ACC112 (cell line): ENCODE data around the gene ARHGAP10.

Source experiments
- H2AFZ ChIP-seq: fragments of 200-600 bp; sonication (generic); one replicate; pipeline ENCODE4 v1.6.0; 2017; ENCODE audit warnings: antibody characterized with exemption, low read length; ENCODE audit not compliant: unreplicated experiment
- H3K27ac ChIP-seq: fragments of 200-600 bp; sonication (generic); 2 replicates; pipeline ENCODE4 v1.5.1; 2014; ENCODE audit warnings: low read depth, mild to moderate bottlenecking, antibody characterized with exemption, low read length, moderate library complexity
- H3K27me3 ChIP-seq: fragments of 200-600 bp; sonication (generic); 2 replicates; pipeline ENCODE4 v1.6.1; 2014; ENCODE audit warnings: mild to moderate bottlenecking, antibody characterized with exemption, low read length, moderate library complexity, mixed read lengths; ENCODE audit not compliant: insufficient read depth
- H3K36me3 ChIP-seq: fragments of 200-600 bp; sonication (generic); 2 replicates; pipeline ENCODE4 v1.6.1; 2016; ENCODE audit warnings: mild to moderate bottlenecking, antibody characterized with exemption, low read length, moderate library complexity, mixed read lengths; ENCODE audit not compliant: insufficient read depth
- H3K4me1 ChIP-seq: fragments of 200-600 bp; sonication (generic); one replicate; pipeline ENCODE4 v1.6.1; 2016; ENCODE audit warnings: low read length, mixed read lengths; ENCODE audit not compliant: insufficient read depth, unreplicated experiment, control insufficient read depth
- H3K4me3 ChIP-seq: fragments of 200-600 bp; sonication (generic); 2 replicates; pipeline ENCODE4 v1.5.1; 2014; ENCODE audit warnings: mild to moderate bottlenecking, low read depth, low read length
- H3K79me2 ChIP-seq: fragments of 200-600 bp; sonication (generic); one replicate; pipeline ENCODE4 v1.6.0; 2016; ENCODE audit warnings: low read length; ENCODE audit not compliant: control insufficient read depth, unreplicated experiment, insufficient read depth

Gene ARHGAP10

DNA sequence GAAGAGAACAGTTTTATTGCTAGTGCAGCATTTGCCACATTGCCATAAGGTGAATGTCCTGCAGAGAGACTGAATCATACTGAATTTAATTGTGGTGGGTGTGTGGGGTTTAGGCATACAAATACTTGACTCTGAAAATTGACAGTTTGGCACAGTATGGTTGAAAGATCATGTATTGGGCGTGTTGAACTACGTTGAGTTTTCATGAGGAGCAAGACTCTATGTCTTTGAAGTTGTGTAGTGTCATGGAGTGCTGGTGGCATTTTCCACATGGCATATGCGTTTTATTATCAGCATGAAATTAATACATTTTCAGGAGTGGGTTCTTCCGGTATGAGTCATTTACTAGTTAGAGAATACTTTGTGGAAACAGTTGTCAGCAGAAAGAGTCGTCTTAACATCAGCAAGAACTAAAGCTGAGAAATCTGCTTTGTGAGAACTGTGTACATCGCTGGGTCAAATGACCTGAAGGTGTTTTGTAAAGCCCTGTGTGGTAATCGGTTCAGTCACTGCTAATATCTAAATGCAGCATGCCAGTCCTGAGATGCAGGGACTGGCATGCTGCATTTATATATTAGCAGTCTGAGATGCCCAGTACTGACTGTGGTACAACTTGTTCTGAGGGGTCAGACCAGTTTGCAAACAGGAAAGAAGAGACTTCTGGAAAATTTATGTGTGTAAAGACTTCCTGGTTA, 50.3 kb downstream of the ARHGAP10 start:
- Histone ChIP-seq H2AFZ (no peak overlapping the region), H3K4me1 (peaks cover 33% of the 10 kb centered on the region), H3K27me3 (no peaks in the 10 kb centered on the region), H3K4me3 (no peak overlapping the region), H3K79me2 (peaks cover 42% of the 10 kb centered on the region), H3K27ac (peak overlapping the region; percentile 22), H3K36me3 (no peaks in the 10 kb centered on the region)

- Histone ChIP-seq H2AFZ (no peak overlapping the region), H3K27me3 (no peaks in the 10 kb centered on the region), H3K36me3 (no peaks in the 10 kb centered on the region), H3K27ac (no peak overlapping the region), H3K4me3 (no peak overlapping the region), H3K79me2 (peaks cover 42% of the 10 kb centered on the region), H3K4me1 (peaks cover 30% of the 10 kb centered on the region)
Measured at GRCh38 chr4:147785129-147785528, 53.2 kb downstream of the ARHGAP10 start.

DNA sequence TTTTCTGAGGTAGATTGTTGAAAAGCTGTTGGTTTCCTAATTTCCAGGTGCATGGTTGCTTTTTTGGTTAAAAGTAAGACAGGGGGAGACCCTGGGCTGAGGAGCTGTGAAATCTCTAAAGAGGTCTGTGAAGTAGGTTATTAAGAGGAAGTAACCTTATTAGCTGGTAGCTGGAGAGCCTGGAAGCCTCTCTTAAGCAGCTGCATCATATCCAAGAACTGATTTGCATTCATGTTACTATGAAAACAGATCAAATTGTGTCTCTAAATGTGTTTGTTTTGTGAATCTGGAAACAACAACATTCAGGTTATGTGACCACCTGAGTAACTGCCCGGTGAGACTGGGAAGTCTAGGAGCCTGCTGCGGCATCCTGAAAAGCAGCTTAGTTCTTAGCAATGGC, 54.1 kb downstream of the ARHGAP10 start:
- Histone ChIP-seq H2AFZ (no peak overlapping the region), H3K79me2 (peaks cover 44% of the 10 kb centered on the region), H3K27me3 (no peaks in the 10 kb centered on the region), H3K4me1 (peaks cover 28% of the 10 kb centered on the region), H3K27ac (no peak overlapping the region), H3K4me3 (no peak overlapping the region), H3K36me3 (no peaks in the 10 kb centered on the region)

GRCh38 chr4:147786531-147786930, 54.6 kb downstream of the ARHGAP10 start:
- H3K79me2 ChIP-seq = peaks cover 44% of the 10 kb centered on the region

GRCh38 chr4:147787204-147787603, 55.3 kb downstream of the ARHGAP10 start:
- Histone ChIP-seq H3K4me1 (peaks cover 23% of the 10 kb centered on the region), H3K36me3 (no peaks in the 10 kb centered on the region), H3K27ac (no peak overlapping the region), H2AFZ (no peak overlapping the region), H3K27me3 (no peaks in the 10 kb centered on the region), H3K79me2 (peaks cover 46% of the 10 kb centered on the region), H3K4me3 (no peak overlapping the region)

More at GRCh38 chr4:147786531-147786930, 54.6 kb downstream of the ARHGAP10 start:
- H2AFZ ChIP-seq = no peak overlapping the region
- H3K4me3 ChIP-seq = no peak overlapping the region
- H3K27ac ChIP-seq = no peak overlapping the region
- H3K4me1 ChIP-seq = peaks cover 28% of the 10 kb centered on the region
- H3K27me3 ChIP-seq = no peaks in the 10 kb centered on the region
- H3K36me3 ChIP-seq = no peaks in the 10 kb centered on the region

DNA sequence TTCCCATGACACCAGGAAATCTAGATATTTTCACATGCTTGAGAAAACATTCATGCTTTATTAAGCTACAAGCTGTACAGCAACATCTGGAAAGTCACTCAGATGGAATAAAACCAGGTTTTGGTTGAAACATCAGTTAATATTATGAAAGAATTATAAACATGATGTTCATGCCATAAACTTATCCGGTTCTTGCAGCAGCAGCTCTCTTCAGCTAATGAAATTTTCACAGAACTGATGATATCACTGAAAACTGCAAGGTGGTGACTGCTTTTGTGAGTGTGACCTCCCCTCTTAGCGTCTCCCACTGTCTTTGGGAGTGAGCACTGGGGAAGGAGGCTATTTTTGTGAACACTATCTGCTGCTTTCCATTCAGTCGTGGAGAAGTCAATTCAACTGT, 56.9 kb downstream of the ARHGAP10 start:
- Histone ChIP-seq H3K27ac (no peak overlapping the region), H3K4me1 (peaks cover 24% of the 10 kb centered on the region), H3K79me2 (peaks cover 54% of the 10 kb centered on the region), H3K27me3 (no peaks in the 10 kb centered on the region), H3K36me3 (no peaks in the 10 kb centered on the region), H2AFZ (no peak overlapping the region), H3K4me3 (no peak overlapping the region)

DNA sequence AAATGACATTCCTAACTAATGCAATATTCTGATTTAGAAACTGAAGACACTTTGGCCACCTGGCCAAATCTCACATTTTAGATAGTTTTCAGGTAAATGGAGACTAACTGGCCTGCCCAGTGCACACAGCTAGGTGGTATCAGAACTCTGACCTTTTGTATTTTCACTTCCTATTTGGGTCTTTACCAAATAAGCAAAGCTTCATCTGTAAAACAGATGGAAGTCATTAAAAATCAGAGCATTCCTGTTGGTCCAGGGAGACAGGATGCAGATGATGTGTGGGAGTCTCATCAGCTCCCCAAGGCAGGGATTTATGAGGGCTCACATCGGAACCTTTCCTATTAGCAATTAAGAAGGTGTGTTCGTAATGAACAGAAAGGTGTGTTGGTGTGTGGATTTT, 57.7 kb downstream of the ARHGAP10 start:
- Histone ChIP-seq H3K27ac (no peak overlapping the region), H3K79me2 (peaks cover 56% of the 10 kb centered on the region)

GRCh38 chr4:147790412-147790811, 58.5 kb downstream of the ARHGAP10 start:
- Histone ChIP-seq H2AFZ (no peak overlapping the region), H3K79me2 (peaks cover 61% of the 10 kb centered on the region), H3K36me3 (no peaks in the 10 kb centered on the region), H3K27ac (no peak overlapping the region), H3K27me3 (no peaks in the 10 kb centered on the region), H3K4me3 (no peak overlapping the region), H3K4me1 (peaks cover 25% of the 10 kb centered on the region)

More for the DNA sequence above, 57.7 kb downstream of the ARHGAP10 start:
- no peak overlapping the region for H2AFZ ChIP-seq
- peaks cover 28% of the 10 kb centered on the region for H3K4me1 ChIP-seq
- no peak overlapping the region for H3K4me3 ChIP-seq
- H3K27me3 ChIP-seq = no peaks in the 10 kb centered on the region
- no peaks in the 10 kb centered on the region for H3K36me3 ChIP-seq

DNA sequence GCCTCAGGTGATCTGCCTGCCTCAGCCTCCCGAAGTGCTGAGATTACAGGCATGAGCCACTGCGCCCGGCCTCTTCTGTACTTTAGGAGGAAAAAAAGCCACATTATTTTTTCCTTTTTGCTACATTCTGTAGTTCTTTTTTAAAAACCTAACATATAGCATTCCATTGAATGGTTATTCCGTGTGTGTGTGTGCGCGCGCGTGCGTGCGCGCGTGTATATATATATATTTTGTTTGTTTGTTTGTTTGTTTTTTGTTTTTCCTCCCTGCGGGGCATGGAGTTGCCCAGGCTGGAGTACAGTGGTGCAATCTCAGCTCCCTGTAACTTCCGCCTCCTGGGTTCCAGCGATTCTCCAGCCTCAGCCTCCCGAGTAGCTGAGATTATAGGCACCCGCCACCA, 59.5 kb downstream of the ARHGAP10 start:
- Histone ChIP-seq H2AFZ (no peak overlapping the region), H3K36me3 (no peaks in the 10 kb centered on the region), H3K4me1 (peaks cover 25% of the 10 kb centered on the region), H3K4me3 (no peak overlapping the region), H3K27me3 (no peaks in the 10 kb centered on the region), H3K79me2 (peaks cover 56% of the 10 kb centered on the region), H3K27ac (no peak overlapping the region)

DNA sequence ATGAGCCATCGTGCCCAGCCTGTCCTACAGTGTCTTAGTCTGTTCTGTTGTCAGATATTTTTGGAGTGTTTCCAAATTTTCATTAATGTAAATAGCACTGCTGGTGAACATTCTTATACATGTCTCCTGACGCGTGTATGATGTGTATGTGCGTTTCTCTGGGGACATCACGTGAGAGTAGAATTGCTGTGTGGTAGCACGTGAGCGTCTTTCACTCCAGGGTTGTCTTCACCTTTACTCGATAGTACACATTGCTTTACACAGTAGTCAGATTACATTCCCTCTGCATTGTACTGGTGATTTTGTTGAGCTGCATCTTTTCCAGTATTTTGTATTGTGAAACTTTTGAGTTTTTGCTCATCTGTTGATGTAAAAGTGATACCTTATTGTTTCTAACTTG, 60.0 kb downstream of the ARHGAP10 start:
- Histone ChIP-seq H3K4me3 (no peak overlapping the region), H3K4me1 (peaks cover 25% of the 10 kb centered on the region), H2AFZ (no peak overlapping the region), H3K79me2 (peaks cover 53% of the 10 kb centered on the region), H3K27ac (no peak overlapping the region), H3K27me3 (no peaks in the 10 kb centered on the region), H3K36me3 (no peaks in the 10 kb centered on the region)

DNA sequence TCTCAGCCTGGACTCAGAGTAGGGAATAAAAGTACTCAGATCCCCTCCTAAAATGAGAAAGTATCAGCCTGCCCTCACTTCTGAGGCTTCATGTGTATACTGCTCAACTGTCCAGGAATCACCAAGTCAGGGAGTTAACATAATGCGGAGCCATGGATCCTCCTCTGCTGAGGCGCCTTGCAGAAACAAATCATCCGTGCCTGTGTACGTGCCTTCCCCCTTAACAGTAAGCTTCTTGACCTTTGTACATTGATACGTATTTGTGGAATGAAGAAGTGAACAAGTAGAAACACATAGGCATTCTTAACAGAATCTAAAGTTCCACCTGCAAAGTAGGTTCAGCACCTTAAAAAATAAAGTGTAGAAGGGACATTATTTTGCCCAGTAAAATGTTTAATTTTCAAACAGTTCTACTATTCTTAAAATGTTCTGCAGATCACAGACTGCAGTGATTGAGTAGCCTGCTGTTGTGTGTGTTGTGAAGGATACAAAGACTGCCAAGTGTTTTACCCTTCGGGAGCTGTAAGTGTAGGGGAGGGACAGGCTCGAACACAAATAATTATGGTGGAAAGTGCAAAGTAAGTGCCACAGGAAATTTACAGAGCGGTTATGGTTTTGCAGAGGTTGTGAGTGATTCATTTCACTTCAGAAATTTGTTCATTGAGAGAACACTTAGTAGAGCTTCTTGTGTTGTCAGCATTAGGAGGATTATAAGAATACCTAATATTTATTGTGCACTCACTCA, 61.9 kb downstream of the ARHGAP10 start:
- peaks cover 17% of the 10 kb centered on the region for H3K4me1 ChIP-seq
- H3K4me3 ChIP-seq = no peak overlapping the region
- no peaks in the 10 kb centered on the region for H3K36me3 ChIP-seq
- no peak overlapping the region for H2AFZ ChIP-seq
- H3K27ac ChIP-seq = no peak overlapping the region
- H3K27me3 ChIP-seq = no peaks in the 10 kb centered on the region
- H3K79me2 ChIP-seq = peaks cover 51% of the 10 kb centered on the region
